B cell (primary cell): ENCODE data around the gene PRR3.

Source experiments
- EZH2 ChIP-seq: IDR thresholded peaks from 2 replicates; pipeline ENCODE4 v1.6.1; 2012; ENCODE audit warnings: borderline replicate concordance, low read depth, mild to moderate bottlenecking, moderate library complexity, low read length; ENCODE audit not compliant: insufficient read depth, poor library complexity, severe bottlenecking
- TF ChIP-seq, protein P1 (sequence below): fragments of 200-600 bp; IDR thresholded peaks from one replicate; pipeline ENCODE4 v1.8.0; 2022; ENCODE audit warnings: antibody characterized with exemption, mild to moderate bottlenecking

DNA sequence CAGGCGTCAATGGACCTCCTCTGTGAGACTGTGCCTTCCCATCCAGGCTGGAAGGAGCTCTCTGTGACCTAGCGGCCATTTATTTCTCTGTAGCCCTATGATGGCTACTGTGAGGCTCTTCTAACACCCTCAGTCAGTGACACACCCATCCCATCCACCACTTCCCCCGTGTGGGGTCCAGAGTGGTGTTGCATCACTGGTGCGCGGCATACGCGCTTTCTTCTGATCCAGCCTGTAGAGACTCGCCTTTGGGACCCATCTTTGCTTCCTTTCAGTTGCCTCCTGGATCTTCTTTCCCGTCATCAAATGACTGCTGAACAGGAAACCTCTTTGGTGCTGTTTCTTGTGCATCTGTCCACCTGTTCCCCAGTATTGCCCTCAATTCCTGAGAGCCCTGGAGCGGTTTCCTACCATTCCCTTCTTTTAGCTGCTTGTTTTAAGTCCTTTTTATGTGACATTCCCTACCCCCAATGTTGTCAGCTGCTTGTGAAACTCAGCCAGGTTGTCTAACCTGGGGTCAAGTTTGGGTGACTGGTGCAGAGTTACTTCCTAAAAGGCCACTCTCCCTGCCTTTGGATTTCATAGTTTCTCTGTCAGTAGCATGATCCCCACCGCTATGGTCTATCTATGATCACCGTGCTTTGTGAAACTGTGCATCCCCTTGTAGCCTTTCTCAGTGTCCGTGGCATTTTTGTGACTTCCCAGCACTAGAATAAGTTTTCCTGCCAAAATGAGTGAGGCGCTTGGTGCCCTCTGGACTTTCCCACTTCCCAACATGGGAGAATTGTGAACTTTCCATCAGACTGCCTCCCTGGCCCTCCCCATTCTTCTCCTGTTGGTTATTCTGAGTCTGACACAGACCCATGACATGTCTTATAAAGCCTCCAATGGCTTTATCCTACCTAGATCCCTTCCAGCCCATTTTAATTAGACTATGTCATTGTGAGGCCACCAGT is 5.7 kb downstream of the PRR3 start:
- TF ChIP-seq, protein P1, sequence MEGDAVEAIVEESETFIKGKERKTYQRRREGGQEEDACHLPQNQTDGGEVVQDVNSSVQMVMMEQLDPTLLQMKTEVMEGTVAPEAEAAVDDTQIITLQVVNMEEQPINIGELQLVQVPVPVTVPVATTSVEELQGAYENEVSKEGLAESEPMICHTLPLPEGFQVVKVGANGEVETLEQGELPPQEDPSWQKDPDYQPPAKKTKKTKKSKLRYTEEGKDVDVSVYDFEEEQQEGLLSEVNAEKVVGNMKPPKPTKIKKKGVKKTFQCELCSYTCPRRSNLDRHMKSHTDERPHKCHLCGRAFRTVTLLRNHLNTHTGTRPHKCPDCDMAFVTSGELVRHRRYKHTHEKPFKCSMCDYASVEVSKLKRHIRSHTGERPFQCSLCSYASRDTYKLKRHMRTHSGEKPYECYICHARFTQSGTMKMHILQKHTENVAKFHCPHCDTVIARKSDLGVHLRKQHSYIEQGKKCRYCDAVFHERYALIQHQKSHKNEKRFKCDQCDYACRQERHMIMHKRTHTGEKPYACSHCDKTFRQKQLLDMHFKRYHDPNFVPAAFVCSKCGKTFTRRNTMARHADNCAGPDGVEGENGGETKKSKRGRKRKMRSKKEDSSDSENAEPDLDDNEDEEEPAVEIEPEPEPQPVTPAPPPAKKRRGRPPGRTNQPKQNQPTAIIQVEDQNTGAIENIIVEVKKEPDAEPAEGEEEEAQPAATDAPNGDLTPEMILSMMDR: no peak
- no peak for TF ChIP-seq EZH2
